ENCODE results near the gene FITM2.

FITM2 gene

DNA sequence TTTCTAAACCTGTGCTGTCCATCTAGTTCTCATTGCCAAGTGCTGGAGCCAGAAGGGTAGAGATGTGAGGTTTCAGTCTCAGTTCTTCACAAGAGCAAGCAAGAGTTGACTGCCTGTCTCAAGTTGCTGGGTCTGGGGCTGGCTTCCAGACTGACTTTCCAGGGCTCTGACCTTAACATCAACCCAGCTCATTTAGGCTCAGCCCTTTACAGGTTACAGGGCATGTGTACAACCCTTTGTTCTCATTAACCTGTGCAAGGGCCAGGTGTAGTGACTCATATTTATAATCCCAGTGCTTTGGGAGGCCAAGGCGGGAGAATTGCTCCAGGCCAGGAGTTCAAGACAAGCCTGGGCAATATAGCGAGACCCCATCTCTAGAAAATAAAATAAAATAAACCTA, 30.6 kb downstream of the FITM2 start:
- Mint-ChIP-seq H3K27ac (no peak overlapping the region), H3K4me1 (no peaks in the 10 kb centered on the region), H3K36me3 (ENCODE audit: low read depth) (no peaks in the 10 kb centered on the region), H3K9me3 (no peaks in the 10 kb centered on the region), H3K4me3 (no peak overlapping the region), H3K27me3 (no peaks in the 10 kb centered on the region)
- no peak for DNase-seq
- ATAC-seq = no peak

DNA sequence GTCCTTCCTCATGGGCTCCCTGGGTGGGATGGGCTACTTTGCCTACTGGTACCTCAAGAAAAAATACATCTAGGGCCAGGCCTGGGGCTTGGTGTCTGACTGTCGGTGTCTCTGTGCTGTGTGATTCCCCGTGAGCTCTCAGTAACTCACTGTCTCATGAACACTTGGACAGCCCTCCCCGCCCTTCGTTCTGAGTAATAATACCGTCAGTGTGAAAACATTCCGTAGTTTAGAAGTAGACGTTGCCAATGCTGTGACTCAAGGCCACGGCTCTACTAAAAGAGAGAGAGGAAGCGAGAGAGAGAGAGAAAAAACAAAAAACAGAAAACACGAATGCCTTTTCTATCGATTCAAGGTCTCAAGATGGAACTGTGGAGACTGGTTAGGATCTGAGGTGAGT, 31.8 kb downstream of the FITM2 start:
- no peak for DNase-seq
- no peak overlapping the region for H3K4me3 Mint-ChIP-seq
- no peaks in the 10 kb centered on the region for H3K9me3 Mint-ChIP-seq
- no peaks in the 10 kb centered on the region for H3K27me3 Mint-ChIP-seq
- no peak for ATAC-seq
- H3K27ac Mint-ChIP-seq = no peak overlapping the region
- H3K4me1 Mint-ChIP-seq = no peaks in the 10 kb centered on the region
- no peaks in the 10 kb centered on the region for H3K36me3 Mint-ChIP-seq (ENCODE audit: low read depth)

DNA sequence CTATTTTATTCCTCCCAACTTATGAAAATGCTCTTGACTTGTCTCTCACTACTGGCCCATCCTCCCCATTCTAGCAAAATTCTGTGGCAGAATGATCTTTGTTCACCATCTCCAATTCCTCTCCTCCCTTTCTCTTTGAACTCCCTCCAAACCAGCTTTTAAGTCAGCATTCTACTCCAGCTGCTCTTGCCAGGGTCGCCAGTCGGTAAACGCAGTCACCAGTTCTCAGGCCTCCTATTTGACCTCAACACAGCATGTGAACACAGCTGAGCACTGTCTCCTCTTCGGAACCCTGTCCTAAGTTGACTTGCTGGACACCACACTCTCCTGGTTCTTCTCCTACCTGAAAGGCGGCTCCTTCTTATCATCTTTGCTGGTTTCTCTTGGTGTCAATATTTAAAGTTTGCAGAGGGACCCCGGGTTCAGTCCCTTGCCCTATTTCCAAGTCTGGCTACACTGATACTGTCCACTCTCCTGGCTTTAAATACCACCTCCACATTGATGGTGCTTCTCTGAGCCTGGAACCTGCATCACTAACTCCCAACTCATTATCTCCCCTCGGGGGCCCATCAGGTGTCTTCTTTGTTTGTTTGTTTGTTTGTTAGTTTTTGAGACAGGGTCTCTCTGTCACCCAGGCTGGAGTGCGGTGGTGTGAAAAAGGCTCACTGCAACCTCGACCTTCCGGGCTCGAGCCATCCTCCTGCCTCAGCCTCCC, 36.5 kb downstream of the FITM2 start:
- Mint-ChIP-seq H3K4me3 (no peak overlapping the region), H3K36me3 (ENCODE audit: low read depth) (no peaks in the 10 kb centered on the region), H3K4me1 (no peaks in the 10 kb centered on the region), H3K27ac (no peak overlapping the region), H3K9me3 (no peaks in the 10 kb centered on the region), H3K27me3 (no peaks in the 10 kb centered on the region)
- ATAC-seq = no peak
- DNase-seq = no peak

DNA sequence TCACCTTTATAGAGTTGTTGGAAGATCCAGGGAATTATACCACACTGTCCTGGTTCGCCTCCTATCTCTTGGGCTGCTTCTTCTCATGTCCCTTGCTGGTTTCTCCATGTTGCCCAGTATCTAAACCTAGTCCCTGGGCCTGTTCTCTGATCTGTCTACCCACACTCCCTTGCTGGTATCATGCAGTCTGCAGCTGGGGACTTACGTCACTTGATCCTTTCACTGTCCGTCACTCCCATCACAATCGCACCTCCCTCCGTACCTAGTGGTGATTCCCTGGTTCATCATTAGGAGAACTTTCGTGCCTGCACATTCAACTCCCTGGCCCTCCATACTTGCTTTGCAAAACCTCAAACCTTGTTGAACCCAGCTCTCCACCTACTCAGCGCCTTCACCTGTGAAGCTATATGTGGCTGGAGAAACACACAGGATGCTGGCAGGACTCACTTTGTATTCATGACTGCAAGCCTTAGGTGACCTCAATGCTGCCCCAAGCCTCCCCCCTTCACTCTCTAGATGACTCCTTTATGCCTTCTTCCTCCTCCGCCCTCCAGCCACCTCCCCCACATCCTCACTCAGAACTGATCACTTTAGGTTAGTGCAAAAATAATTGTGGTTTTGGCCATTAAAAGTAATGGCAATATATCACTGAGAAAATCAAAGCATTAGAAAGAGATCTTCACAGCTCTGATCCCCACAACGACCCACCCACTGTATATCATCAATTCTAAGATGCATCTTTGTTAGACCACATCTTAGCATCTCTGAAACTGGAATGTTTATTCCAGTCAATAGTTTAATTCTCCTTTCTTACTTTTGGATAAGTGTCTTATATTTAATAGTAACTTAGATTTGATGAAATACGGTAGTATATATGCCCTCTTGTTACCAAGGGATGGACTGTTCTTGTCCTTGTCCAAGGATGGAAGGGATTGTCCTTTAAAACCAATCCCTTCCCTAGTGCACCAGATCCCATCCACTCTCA, 37.5 kb downstream of the FITM2 start:
- no peaks in the 10 kb centered on the region for H3K9me3 Mint-ChIP-seq
- no peak overlapping the region for H3K27ac Mint-ChIP-seq
- no peak for DNase-seq
- no peaks in the 10 kb centered on the region for H3K27me3 Mint-ChIP-seq
- H3K4me3 Mint-ChIP-seq = no peak overlapping the region
- H3K36me3 Mint-ChIP-seq (ENCODE audit: low read depth) = no peaks in the 10 kb centered on the region
- no peak for ATAC-seq
- no peaks in the 10 kb centered on the region for H3K4me1 Mint-ChIP-seq

DNA sequence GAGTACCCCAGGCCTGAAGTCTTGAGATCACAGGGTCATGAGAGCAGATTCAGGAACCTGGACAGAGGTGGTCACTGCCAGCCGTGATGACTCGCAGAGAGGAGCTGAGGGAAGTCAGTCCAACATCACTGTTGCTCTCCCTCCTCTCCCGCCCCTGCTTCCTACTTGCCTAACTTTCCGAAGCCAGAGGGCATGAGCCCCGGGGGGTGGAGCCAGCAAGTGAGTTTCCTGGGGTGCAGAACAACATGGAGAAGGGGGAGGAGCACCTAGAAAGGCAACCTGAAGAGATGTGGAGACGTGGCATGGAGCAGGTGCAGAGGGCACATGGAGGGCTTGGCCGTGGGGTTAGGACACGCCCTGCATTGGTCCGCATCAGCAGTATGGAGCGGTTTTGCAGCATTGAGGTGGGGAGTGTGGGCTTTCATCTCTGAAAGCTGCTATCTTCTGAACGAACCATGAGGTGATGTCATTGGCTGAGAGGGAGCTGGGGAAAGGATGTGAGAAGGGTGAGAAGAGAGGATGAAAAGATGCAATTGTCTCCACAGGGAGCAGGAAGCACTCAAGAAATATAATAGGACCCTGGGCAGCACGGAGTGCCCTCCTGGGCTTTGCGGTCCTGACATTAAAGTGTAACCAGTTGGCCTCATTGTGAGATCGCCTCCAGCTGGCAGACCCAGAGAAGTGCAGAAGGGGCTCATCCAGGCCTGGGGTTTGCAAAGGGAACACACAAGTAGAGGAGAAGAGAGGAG, 38.9 kb downstream of the FITM2 start:
- DNase-seq (no peak), ATAC-seq (no peak)
- Mint-ChIP-seq H3K36me3 (ENCODE audit: low read depth) (no peaks in the 10 kb centered on the region), H3K4me3 (no peak overlapping the region), H3K27me3 (no peaks in the 10 kb centered on the region), H3K4me1 (no peaks in the 10 kb centered on the region), H3K27ac (no peak overlapping the region), H3K9me3 (no peaks in the 10 kb centered on the region)

DNA sequence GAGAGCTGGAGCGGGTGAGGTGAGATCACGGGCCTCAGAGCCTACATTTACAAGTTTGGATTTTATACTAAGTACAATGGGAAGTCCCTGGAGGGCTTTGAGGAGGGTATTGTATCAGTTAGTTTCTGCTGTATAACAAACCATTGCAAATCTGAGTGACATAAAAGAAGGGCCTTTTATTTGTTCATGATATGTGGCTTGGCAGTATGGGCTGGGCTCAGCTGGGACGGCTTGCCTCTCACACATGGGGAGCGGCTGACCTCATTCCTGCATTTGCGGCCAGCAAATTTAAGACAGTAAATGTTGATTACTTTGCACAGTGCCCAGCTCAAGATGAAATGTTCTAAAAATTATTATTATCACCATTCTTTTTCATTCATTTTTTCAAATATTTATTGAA, 42.2 kb downstream of the FITM2 start:
- ATAC-seq = no peak
- Mint-ChIP-seq H3K9me3 (no peaks in the 10 kb centered on the region), H3K4me3 (no peak overlapping the region), H3K27me3 (no peaks in the 10 kb centered on the region), H3K27ac (no peak overlapping the region), H3K4me1 (no peaks in the 10 kb centered on the region), H3K36me3 (ENCODE audit: low read depth) (no peaks in the 10 kb centered on the region)
- no peak for DNase-seq

DNA sequence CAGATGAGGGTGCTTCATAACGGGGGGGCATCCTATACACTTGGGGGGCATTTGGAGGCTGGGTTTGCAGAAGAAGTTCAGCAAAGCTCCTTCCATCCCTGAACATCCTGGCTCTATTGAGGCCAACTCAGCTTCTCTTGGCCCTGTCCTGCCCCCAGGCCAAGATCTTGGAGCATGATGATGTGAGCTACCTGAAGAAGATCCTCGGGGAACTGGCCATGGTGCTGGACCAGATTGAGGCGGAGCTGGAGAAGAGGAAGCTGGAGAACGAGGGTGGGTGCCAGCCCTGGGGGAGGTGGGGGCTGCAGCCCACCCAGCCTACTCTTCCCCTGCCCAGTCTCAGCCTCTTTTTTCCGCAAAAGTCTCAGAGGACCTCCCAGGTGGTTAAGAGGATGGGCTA, 46.7 kb downstream of the FITM2 start:
- peak; percentile 10 for DNase-seq
- H3K27ac Mint-ChIP-seq = no peak overlapping the region
- no peak overlapping the region for H3K4me3 Mint-ChIP-seq

DNA sequence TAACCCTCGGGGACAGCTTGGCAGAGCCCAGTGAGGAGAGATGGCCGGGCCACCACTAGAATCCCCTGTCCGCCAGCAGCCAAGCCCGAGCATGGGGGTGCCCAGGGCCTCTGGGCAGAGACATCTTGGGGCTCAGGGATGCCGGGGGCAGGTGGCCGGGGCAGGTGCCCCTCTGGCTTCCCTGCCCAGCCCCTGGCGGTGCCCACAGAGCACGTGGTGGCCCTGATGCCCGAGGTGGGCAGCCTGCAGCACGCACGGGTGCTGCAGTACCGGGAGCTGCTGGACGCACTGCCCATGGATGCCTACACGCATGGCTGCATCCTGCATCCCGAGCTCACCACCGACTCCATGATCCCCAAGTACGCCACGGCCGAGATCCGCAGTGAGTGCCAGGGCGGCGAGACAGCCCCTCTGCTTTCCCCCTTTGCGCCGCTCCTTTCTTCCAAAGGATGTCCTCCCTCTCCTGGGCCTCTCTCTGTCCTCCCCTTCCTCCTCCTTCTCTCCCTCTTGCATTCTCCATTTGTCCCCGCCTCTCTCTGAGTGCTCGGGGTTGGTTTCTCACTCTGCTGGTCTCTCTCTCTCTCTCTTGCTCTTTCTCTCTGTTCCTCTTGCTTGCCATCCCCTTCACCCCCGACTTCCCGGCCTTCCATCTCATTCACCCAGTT, 52.6 kb downstream of the FITM2 start:
- H3K9me3 Mint-ChIP-seq = no peaks in the 10 kb centered on the region

More for the DNA sequence above, 46.7 kb downstream of the FITM2 start:
- no peaks in the 10 kb centered on the region for H3K4me1 Mint-ChIP-seq
- H3K27me3 Mint-ChIP-seq = no peaks in the 10 kb centered on the region
- ATAC-seq = no peak
- no peaks in the 10 kb centered on the region for H3K9me3 Mint-ChIP-seq
- H3K36me3 Mint-ChIP-seq (ENCODE audit: low read depth) = no peaks in the 10 kb centered on the region

DNA sequence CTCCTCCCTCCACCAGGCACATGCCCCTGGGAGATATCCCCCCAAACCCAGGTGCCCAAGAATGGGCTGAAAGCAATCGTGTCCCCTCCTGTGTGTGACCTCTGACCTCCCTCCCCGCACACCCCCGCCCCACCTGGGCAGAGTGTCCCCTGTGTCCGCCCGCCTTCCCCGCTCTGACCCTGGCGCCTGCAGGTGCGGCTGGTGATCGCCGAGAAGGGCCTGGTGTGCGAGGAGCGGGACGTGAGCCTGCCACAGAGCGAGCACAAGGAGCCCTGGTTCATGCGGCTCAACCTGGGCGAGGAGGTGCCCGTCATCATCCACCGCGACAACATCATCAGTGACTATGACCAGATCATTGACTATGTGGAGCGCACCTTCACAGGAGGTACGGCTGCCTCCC, 54.0 kb downstream of the FITM2 start:
- Mint-ChIP-seq H3K4me3 (no peak overlapping the region), H3K27ac (no peak overlapping the region), H3K4me1 (no peaks in the 10 kb centered on the region), H3K9me3 (no peaks in the 10 kb centered on the region), H3K27me3 (peaks cover 1% of the 10 kb centered on the region), H3K36me3 (ENCODE audit: low read depth) (no peaks in the 10 kb centered on the region)
- ATAC-seq (no peak), DNase-seq (no peak)

More for the DNA sequence above, 52.6 kb downstream of the FITM2 start:
- ATAC-seq = no peak
- H3K36me3 Mint-ChIP-seq (ENCODE audit: low read depth) = no peaks in the 10 kb centered on the region
- no peak overlapping the region for H3K4me3 Mint-ChIP-seq
- DNase-seq = no peak
- H3K27me3 Mint-ChIP-seq = no peaks in the 10 kb centered on the region
- H3K4me1 Mint-ChIP-seq = no peaks in the 10 kb centered on the region
- H3K27ac Mint-ChIP-seq = no peak overlapping the region

DNA sequence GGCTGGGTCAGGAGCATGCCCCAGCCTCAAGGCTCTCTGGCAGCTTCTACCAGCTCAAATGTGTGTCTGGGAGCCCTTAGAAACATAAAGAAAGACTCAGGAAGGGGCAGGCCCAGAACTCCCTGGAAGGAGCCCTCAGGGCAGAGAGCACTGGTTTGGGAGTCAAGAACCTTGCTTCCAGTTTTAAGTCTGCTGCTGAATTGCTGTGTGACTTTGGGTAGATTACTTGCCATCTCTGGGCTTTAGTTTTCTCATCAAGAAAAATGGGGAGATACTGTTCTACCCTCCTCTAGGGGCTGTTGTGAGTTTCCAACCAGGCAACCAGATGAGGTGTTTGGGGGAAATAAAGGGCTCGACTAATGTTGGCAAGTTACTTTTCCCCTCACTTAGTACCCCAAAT, 55.1 kb downstream of the FITM2 start:
- DNase-seq = no peak
- no peak for ATAC-seq

DNA sequence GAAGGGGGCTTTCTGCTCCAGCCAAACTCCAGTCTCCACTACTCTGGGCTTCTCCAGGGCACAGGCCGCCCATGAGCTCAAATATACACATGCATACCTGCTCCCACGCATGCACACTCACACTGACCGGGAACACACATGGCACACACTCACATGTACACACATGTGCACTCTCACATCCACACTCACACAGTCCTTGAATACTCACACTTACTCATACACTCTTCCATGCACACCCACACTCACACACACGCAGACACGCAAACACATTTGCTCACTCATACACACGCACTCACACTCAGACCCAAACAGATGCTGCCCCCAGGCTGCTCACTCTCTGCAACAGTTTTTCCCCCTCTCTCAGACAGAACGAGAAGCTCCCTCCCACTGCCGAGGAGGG, 56.9 kb downstream of the FITM2 start:
- no peaks in the 10 kb centered on the region for H3K36me3 Mint-ChIP-seq (ENCODE audit: low read depth)
- no peaks in the 10 kb centered on the region for H3K4me1 Mint-ChIP-seq
- peaks cover 1% of the 10 kb centered on the region for H3K27me3 Mint-ChIP-seq
- no peaks in the 10 kb centered on the region for H3K9me3 Mint-ChIP-seq
- H3K4me3 Mint-ChIP-seq = no peak overlapping the region
- no peak overlapping the region for H3K27ac Mint-ChIP-seq
- no peak for ATAC-seq
- DNase-seq = no peak

More for the DNA sequence above, 55.1 kb downstream of the FITM2 start:
- Mint-ChIP-seq H3K27me3 (peaks cover 1% of the 10 kb centered on the region), H3K36me3 (ENCODE audit: low read depth) (no peaks in the 10 kb centered on the region), H3K4me3 (no peak overlapping the region), H3K27ac (no peak overlapping the region), H3K4me1 (no peaks in the 10 kb centered on the region), H3K9me3 (no peaks in the 10 kb centered on the region)

DNA sequence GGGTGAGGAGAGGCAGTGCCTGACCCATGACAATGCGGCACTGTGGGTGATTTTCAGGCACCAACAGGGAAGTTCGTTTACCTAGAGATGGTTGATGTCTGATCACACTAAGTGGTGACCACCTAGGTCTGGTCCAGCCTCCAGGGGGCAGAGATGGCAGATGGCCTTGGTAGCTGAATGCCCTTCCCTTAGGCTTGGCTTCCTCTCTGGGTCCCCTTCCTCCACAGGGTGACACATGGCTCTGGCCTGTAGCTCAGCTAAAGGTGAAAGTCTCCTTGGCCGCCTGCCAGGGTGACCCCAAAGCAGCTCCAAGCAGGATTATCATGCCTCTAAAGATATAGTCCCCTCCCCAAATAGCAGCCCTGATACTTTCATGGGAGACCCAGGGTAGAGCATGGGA, 57.5 kb downstream of the FITM2 start:
- ATAC-seq (no peak), DNase-seq (no peak)
- peaks cover 5% of the 10 kb centered on the region for H3K27me3 Mint-ChIP-seq
- H3K4me3 Mint-ChIP-seq = no peak overlapping the region
- no peak overlapping the region for H3K27ac Mint-ChIP-seq
- H3K4me1 Mint-ChIP-seq = no peaks in the 10 kb centered on the region
- no peaks in the 10 kb centered on the region for H3K9me3 Mint-ChIP-seq
- no peaks in the 10 kb centered on the region for H3K36me3 Mint-ChIP-seq (ENCODE audit: low read depth)
